K562 (cell line): ENCODE results near the gene RPP21. TPM values are rescaled to one million over a fixed set of nuclear protein-coding genes. Genes with fewer than 3 reads are reported as not detected.

ENCODE experiments used
- ATAC-seq: fragments of 200-7000 bp; cut with Tn5 transposase; 3 replicates; pipeline ENCODE4 v1.9.1; 2020; ENCODE audit warnings: moderate library complexity
- BruUV-seq: library from RNA; stranded (reverse); fragments of 400-500 nt; replicated peaks from 2 replicates; lab custom pipeline; 2021; lab: Mats Ljungman, UMichigan
- CTCF ChIA-PET: fragments of 300-600 bp; formaldehyde crosslinking; extraction: SDS; loops from one replicate; lab custom pipeline; 2021; ENCODE audit warnings: low intra/inter-chr PET ratio; lab: Yijun Ruan, JAX
- POLR2A ChIA-PET: fragments of 300-600, 350-650 bp; sonication (Branson Sonifier 250); formaldehyde crosslinking; extraction: SDS; loops from one replicate; lab custom pipeline; 2021; ENCODE audit warnings: antibody characterized with exemption, inconsistent platforms; lab: Yijun Ruan, JAX
- DNase-seq, 4 experiments: peaks; one replicate each; pipeline versions ENCODE4 v3.0.0 to v3.0.0-alpha.2; 2011 to 2018; ENCODE audit warnings: low spot score in 3 of 4, mixed read lengths in 3 of 4; ENCODE audit errors: extremely low read depth in 1 of 4
- FAIRE-seq: peaks from 2 replicates; lab custom pipeline; 2011; peaks lifted over from hg19 to GRCh38; lab: Jason Lieb, UNC
- H2AFZ ChIP-seq: 2 replicates; pipeline ENCODE4 v1.6.0; 2011; ENCODE audit warnings: low read depth, low read length, control low read depth, inconsistent platforms
- H3K27ac ChIP-seq: fragments of 200-600 bp; 3 replicates; pipeline ENCODE4 v1.8.0; 2011; ENCODE audit warnings: low read depth, mild to moderate bottlenecking, control low read depth, inconsistent platforms, low read length, moderate library complexity, mixed read lengths; ENCODE audit errors: extremely low read depth
- H3K27me3 ChIP-seq, 2 experiments: fragments of 300-600 bp in 1 of 2; 2 replicates in 1 of 2; 3 replicates in 1 of 2; pipeline versions ENCODE4 v1.6.0 to v1.8.0; 2011; ENCODE audit warnings: inconsistent platforms in 2 of 2, low read length in 2 of 2, mild to moderate bottlenecking in 1 of 2, mixed read lengths in 1 of 2, moderate library complexity in 1 of 2; ENCODE audit not compliant: control insufficient read depth in 2 of 2, insufficient read depth in 2 of 2
- H3K36me3 ChIP-seq: fragments of 300-600 bp; 3 replicates; pipeline ENCODE4 v1.8.0; 2011; ENCODE audit warnings: mild to moderate bottlenecking, low read length, inconsistent platforms; ENCODE audit not compliant: control insufficient read depth, insufficient read depth
- H3K4me1 ChIP-seq, 2 experiments: fragments of 200-600 bp in 1 of 2; replicated peaks in 1 of 2; 2 replicates in 1 of 2; 3 replicates in 1 of 2; pipeline versions ENCODE4 v1.5.1 to v1.8.0; 2011; ENCODE audit warnings: inconsistent platforms in 2 of 2, low read length in 2 of 2, mild to moderate bottlenecking in 1 of 2, mixed read lengths in 1 of 2, moderate library complexity in 1 of 2; ENCODE audit not compliant: control insufficient read depth in 2 of 2, insufficient read depth in 2 of 2
- H3K4me2 ChIP-seq: 2 replicates; pipeline ENCODE4 v1.6.1; 2011; ENCODE audit warnings: low read length, control low read depth, inconsistent platforms, mixed read lengths; ENCODE audit not compliant: insufficient read depth
- H3K4me3 ChIP-seq: fragments of 200-600 bp; sonication (generic), shearing (Covaris generic); 2 replicates; pipeline ENCODE4 v1.5.1; 2016; ENCODE audit warnings: control low read depth, inconsistent platforms
- H3K79me2 ChIP-seq: fragments of 200-600 bp; 3 replicates; pipeline ENCODE4 v1.8.0; 2011; ENCODE audit warnings: low read length, inconsistent platforms; ENCODE audit not compliant: control insufficient read depth, insufficient read depth
- H3K9ac ChIP-seq, 2 experiments: 2 replicates each; pipeline versions ENCODE4 v1.6.0 to v1.6.1; 2011; ENCODE audit warnings: low read depth in 2 of 2, low read length in 2 of 2, control low read depth in 1 of 2, inconsistent platforms in 1 of 2, mild to moderate bottlenecking in 1 of 2, mixed read lengths in 1 of 2; ENCODE audit not compliant: insufficient read depth in 1 of 2
- H3K9me1 ChIP-seq: one replicate; pipeline ENCODE4 v1.6.0; 2011; ENCODE audit warnings: inconsistent platforms, mild to moderate bottlenecking, low read length, moderate library complexity; ENCODE audit not compliant: control insufficient read depth, insufficient read depth
- H3K9me3 ChIP-seq: replicated peaks from 2 replicates; pipeline ENCODE4 v1.5.1; 2011; ENCODE audit warnings: low read depth, low read length, inconsistent platforms; ENCODE audit not compliant: control insufficient read depth, insufficient read depth
- H4K20me1 ChIP-seq: replicated peaks from 2 replicates; pipeline ENCODE4 v1.6.1; 2011; ENCODE audit warnings: low read length, inconsistent platforms, mixed read lengths; ENCODE audit not compliant: control insufficient read depth, insufficient read depth
- PBX2 ChIP-seq, 2 experiments: IDR thresholded peaks in 1 of 2; conservative IDR thresholded peaks in 1 of 2; 2 replicates each; pipeline ENCODE4 v1.6.1; 2016; ENCODE audit warnings: low read depth in 2 of 2, mild to moderate bottlenecking in 1 of 2, missing compliant biosample characterization in 1 of 2, missing genetic modification characterization in 1 of 2, moderate library complexity in 1 of 2
- TOE1 ChIP-seq, 2 experiments: fragments of 450-650 bp in 1 of 2; sonication (generic) in 1 of 2; formaldehyde crosslinking in 1 of 2; IDR thresholded peaks; 2 replicates each; pipeline versions ENCODE4 v1.7.1 to v1.8.0; 2016 to 2022; ENCODE audit warnings: borderline replicate concordance in 2 of 2, mild to moderate bottlenecking in 2 of 2, antibody characterized with exemption in 1 of 2, inconsistent platforms in 1 of 2, low read depth in 1 of 2, missing genetic modification reagents in 1 of 2, moderate library complexity in 1 of 2
- ZNF146 ChIP-seq: IDR thresholded peaks from one replicate; pipeline ENCODE4 v1.6.1; 2018; ENCODE audit warnings: missing compliant biosample characterization; ENCODE audit not compliant: unreplicated experiment
- ZNF280A ChIP-seq: fragments of 450-650 bp; IDR thresholded peaks from 2 replicates; pipeline ENCODE4 v1.6.1; 2018; ENCODE audit warnings: mild to moderate bottlenecking, low read depth; ENCODE audit not compliant: partially characterized antibody
- ZNF282 ChIP-seq: sonication (generic); formaldehyde crosslinking; IDR thresholded peaks from 2 replicates; pipeline ENCODE4 v1.8.1; 2023; ENCODE audit warnings: missing genetic modification reagents
- WGBS: fragments of 100-300 bp; shearing (Covaris generic); methylation state at CpG from one replicate; pipeline ENCODE4 v1.1.6; 2016; ENCODE audit warnings: low coverage, mixed read lengths; ENCODE audit not compliant: insufficient coverage; ENCODE audit errors: missing lambda C conversion rate; 5-methylcytosine and 5-hydroxymethylcytosine counted together
- in situ Hi-C: fragments of 300-500 bp; cut with MboI; formaldehyde crosslinking; loops from 4 replicates; pipeline ENCODE4 v1.15.0; 2018; ENCODE audit warnings: inconsistent platforms, mixed read lengths
- intact Hi-C: fragments of 100-400 bp; cut with micrococcal nuclease; formaldehyde crosslinking; loops from 2 replicates; pipeline ENCODE4 v1.14.2; 2022
- polyA plus RNA-seq, 8 experiments: library from polyadenylated mRNA; depleted of rRNA in 4 of 8; stranded (reverse) in 5 of 8; unstranded in 3 of 8; fragments of >200 nt; fragmentation: Nextera tagmentation in 2 of 8; fragmentation: Illumina TruSeq in 1 of 8; extraction: Ambion mirVana in 2 of 8; extraction: Trizol in 1 of 8; gene quantifications; 2 replicates each; pipeline versions ENCODE4 v1.2.1 to v1.2.3, GENCODE V29; 2011 to 2014; ENCODE audit warnings: inconsistent platforms in 1 of 8, missing spikeins in 1 of 8
- total RNA-seq, 7 experiments: library from RNA; depleted of rRNA in 6 of 7; stranded (reverse); fragments of >200 nt in 6 of 7; fragmentation: Illumina TruSeq in 2 of 7; extraction: Trizol in 2 of 7; gene quantifications; 2 replicates each; pipeline versions ENCODE4 v1.2.1 to v1.2.3, GENCODE V29; 2011 to 2021; ENCODE audit warnings: low replicate concordance in 1 of 7

Gene RPP21
- total and polyA plus RNA-seq, 9 of the 15 experiments (the other 6 are each of a cell fraction or from before 2014, with no cell fraction given), result 62.1 to 362 (median 166) TPM

GRCh38 chr6:30304002-30304401, 41.0 kb upstream of the RPP21 start:
- Histone ChIP-seq H3K4me1 (no peaks in the 10 kb centered on the region), H3K9ac (no peak overlapping the region), H3K9me3 (peaks cover 27% of the 10 kb centered on the region), H4K20me1 (no peaks in the 10 kb centered on the region), H3K9me1 (no peaks in the 10 kb centered on the region), H2AFZ (no peak overlapping the region), H3K79me2 (peaks cover 38% of the 10 kb centered on the region; the same call in 2 of the 3 replicates), H3K27me3 (no peaks in the 10 kb centered on the region), H3K4me3 (no peak overlapping the region), H3K4me2 (no peak overlapping the region), H3K36me3 (peaks cover 69% of the 10 kb centered on the region), H3K27ac (no peak overlapping the region)
- no TSS peak for BruUV-seq
- DNase-seq, result no peak
- POLR2A ChIA-PET, result no interaction called here
- 100% methylated on average over 2 of the region's 2 CpGs for WGBS
- no peak for FAIRE-seq
- CTCF ChIA-PET, result no interaction called here
- no peak for TF ChIP-seq TOE1 (IDR thresholded peaks at IDR 0.05; ENCODE audit: borderline replicate concordance)
- TF ChIP-seq TOE1 (CRISPR knock-in tag; IDR thresholded peaks at IDR 0.05; ENCODE audit: borderline replicate concordance, low read depth), result no peak
- TF ChIP-seq ZNF146, result no peak
- TF ChIP-seq ZNF282 (CRISPR knock-in tag), result no peak
- no peak for TF ChIP-seq PBX2 (CRISPR knock-in tag; IDR thresholded peaks at IDR 0.05; ENCODE audit: low read depth)
- TF ChIP-seq PBX2 (tag; conservative IDR thresholded peaks at IDR 0.05; ENCODE audit: low read depth), result no peak
- no peak for TF ChIP-seq ZNF280A
- ATAC-seq, result no peak
- in situ Hi-C loops, result no loop called here
- intact Hi-C loops, result no loop called here
